Left lung (tissue), 10 donors: ENCODE data around the gene KANK4. TPM values are rescaled to one million over a fixed set of nuclear protein-coding genes. Genes with fewer than 3 reads are reported as not detected.

Source experiments
- ATAC-seq: fragments of 200-7000 bp; cut with Tn5 transposase; one replicate; pipeline ENCODE4 v1.9.1; 2020; ENCODE audit warnings: moderate library complexity
- DNase-seq, 4 donors: peaks; one replicate each; pipeline ENCODE4 v3.0.0-alpha.2; 2013 to 2020
- H3K27ac ChIP-seq, 2 donors: fragments of 200-600 bp; sonication (generic) in 1 of 2; one replicate each; pipeline versions ENCODE4 v1.5.0 to v1.8.0; 2020 to 2021
- H3K27me3 ChIP-seq, 2 donors: fragments of 200-600 bp; sonication (generic) in 1 of 2; one replicate each; pipeline versions ENCODE4 v1.5.0 to v1.8.0; 2020 to 2021
- H3K36me3 ChIP-seq, 2 donors: fragments of 200-600 bp; sonication (generic) in 1 of 2; one replicate each; pipeline versions ENCODE4 v1.5.0 to v1.8.0; 2020 to 2021
- H3K4me1 ChIP-seq, 2 donors: fragments of 200-600 bp; one replicate each; pipeline ENCODE4 v1.8.0; 2021
- H3K4me3 ChIP-seq, 2 donors: fragments of 200-600 bp; sonication (generic) in 1 of 2; one replicate each; pipeline versions ENCODE4 v1.5.0 to v1.8.0; 2020 to 2021; ENCODE audit warnings: mild to moderate bottlenecking in 1 of 2
- H3K9me3 ChIP-seq, 2 donors: fragments of 200-600 bp; sonication (generic) in 1 of 2; one replicate each; pipeline versions ENCODE4 v1.5.0 to v1.8.0; 2020 to 2021
- intact Hi-C, 2 donors: fragments of 100-400 bp; cut with DNase I; formaldehyde crosslinking; loops; one replicate each; pipeline versions ENCODE4 v1.11.2 to v1.14.2; 2022
- polyA plus RNA-seq, 6 donors: library from polyadenylated mRNA; unstranded; fragments of 120-200 nt; gene quantifications; one replicate each; pipeline ENCODE4 v1.2.1, GENCODE V29; 2013; ENCODE audit not compliant: insufficient read length in 6 of 6
- total RNA-seq, 2 donors: library from RNA; stranded (reverse); fragmentation: NEBNext Ultra II Directional; extraction: Animal tissue kit (Norgen Biotek cat#: 25700); gene quantifications; one replicate each; pipeline ENCODE4 v1.2.1, GENCODE V29; 2021
- TF ChIP-seq, protein P1 (sequence below), 2 donors: fragments of 200-600 bp; sonication (generic) in 1 of 2; IDR thresholded peaks; one replicate each; pipeline versions ENCODE4 v1.5.0 to v1.8.0; 2021; ENCODE audit warnings: antibody characterized with exemption in 2 of 2
- donor health status: DM: no; HTN: yes; CAD: no.
- donor health status: DM: no; HTN: no; CAD: no.

KANK4 gene
- total and polyA plus RNA-seq, 8 donors: 2.0 to 15.1 (median 11.2) TPM

- ATAC-seq: no peak
- DNase-seq: no peak
- H3K27ac ChIP-seq: no peak overlapping the region
- no peaks in the 10 kb centered on the region for H3K27me3 ChIP-seq
- H3K9me3 ChIP-seq: peaks cover 0 to 14% of the 10 kb centered on the region in 2 donors
- no peak overlapping the region for H3K4me3 ChIP-seq
- TF ChIP-seq, protein P1, sequence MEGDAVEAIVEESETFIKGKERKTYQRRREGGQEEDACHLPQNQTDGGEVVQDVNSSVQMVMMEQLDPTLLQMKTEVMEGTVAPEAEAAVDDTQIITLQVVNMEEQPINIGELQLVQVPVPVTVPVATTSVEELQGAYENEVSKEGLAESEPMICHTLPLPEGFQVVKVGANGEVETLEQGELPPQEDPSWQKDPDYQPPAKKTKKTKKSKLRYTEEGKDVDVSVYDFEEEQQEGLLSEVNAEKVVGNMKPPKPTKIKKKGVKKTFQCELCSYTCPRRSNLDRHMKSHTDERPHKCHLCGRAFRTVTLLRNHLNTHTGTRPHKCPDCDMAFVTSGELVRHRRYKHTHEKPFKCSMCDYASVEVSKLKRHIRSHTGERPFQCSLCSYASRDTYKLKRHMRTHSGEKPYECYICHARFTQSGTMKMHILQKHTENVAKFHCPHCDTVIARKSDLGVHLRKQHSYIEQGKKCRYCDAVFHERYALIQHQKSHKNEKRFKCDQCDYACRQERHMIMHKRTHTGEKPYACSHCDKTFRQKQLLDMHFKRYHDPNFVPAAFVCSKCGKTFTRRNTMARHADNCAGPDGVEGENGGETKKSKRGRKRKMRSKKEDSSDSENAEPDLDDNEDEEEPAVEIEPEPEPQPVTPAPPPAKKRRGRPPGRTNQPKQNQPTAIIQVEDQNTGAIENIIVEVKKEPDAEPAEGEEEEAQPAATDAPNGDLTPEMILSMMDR (IDR thresholded peaks at IDR 0.05): no peak
- no peaks in the 10 kb centered on the region for H3K36me3 ChIP-seq
- H3K4me1 ChIP-seq: no peaks in the 10 kb centered on the region
- intact Hi-C loops: no loop called here
These were observed 105.9 kb downstream of the KANK4 start for GRCh38 chr1:62213075-62213914.

DNA sequence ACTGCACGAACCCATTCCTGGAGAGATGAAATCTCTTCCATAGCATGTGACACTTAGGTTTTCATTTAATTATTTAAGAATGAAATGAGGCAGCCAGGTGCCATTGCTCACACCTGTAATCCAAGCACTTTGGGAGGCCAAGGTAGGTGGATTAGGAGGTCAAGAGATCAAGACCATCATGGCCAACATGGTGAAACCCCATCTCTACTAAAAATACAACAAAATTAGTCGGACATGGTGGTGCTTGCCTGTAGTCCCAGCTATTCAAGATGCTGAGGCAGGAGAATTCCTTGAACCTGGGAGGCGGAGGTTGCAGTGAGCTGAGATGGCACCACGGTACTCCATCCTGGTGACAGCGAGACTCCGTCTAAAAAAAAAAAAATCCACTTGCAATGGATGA lies 106.8 kb downstream of the KANK4 start:
- Histone ChIP-seq H3K4me1 (no peaks in the 10 kb centered on the region), H3K27me3 (no peaks in the 10 kb centered on the region), H3K36me3 (no peaks in the 10 kb centered on the region), H3K9me3 (peaks cover 0 to 14% of the 10 kb centered on the region in 2 donors), H3K27ac (no peak overlapping the region), H3K4me3 (no peak overlapping the region)
- no peak for ATAC-seq
- intact Hi-C loops: no loop called here
- TF ChIP-seq, protein P1 (IDR thresholded peaks at IDR 0.05): no peak
- no peak for DNase-seq

GRCh38 chr1:62210960-62211359 lies 108.3 kb downstream of the KANK4 start:
- no peak for ATAC-seq
- DNase-seq: no peak

GRCh38 chr1:62209931-62210595 lies 109.2 kb downstream of the KANK4 start:
- DNase-seq (no peak), ATAC-seq (no peak)
- Histone ChIP-seq H3K4me1 (no peaks in the 10 kb centered on the region), H3K27me3 (no peaks in the 10 kb centered on the region), H3K9me3 (peaks cover 0 to 20% of the 10 kb centered on the region in 2 donors), H3K4me3 (no peak overlapping the region), H3K27ac (no peak overlapping the region), H3K36me3 (no peaks in the 10 kb centered on the region)
- intact Hi-C loops: no loop called here
- TF ChIP-seq, protein P1 (IDR thresholded peaks at IDR 0.05): no peak

More at GRCh38 chr1:62210960-62211359, 108.3 kb downstream of the KANK4 start:
- no peaks in the 10 kb centered on the region for H3K27me3 ChIP-seq
- H3K36me3 ChIP-seq: no peaks in the 10 kb centered on the region
- intact Hi-C loops: no loop called here
- peaks cover 0 to 20% of the 10 kb centered on the region in 2 donors for H3K9me3 ChIP-seq
- H3K27ac ChIP-seq: no peak overlapping the region
- H3K4me1 ChIP-seq: no peaks in the 10 kb centered on the region
- H3K4me3 ChIP-seq: no peak overlapping the region
- TF ChIP-seq, protein P1 (IDR thresholded peaks at IDR 0.05): no peak

DNA sequence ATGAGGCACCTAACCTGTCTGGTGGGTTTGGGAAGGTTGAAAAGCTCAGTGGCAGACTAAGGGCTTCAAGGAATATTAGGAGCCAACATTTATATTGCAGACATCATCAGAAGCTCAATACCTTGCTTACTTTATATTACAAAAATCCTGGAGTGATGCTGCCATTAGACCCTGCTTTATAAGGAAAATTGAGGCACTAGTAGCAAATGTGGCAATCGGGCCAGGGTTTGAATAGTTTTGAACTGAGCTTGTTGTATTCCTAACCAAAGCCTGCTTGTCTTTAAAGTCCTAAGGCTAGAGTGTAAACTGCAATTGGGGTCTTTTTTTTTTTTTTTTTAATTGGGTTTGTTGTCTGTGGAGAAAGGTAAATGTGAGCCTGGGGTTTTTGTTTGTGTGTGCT lies 110.3 kb downstream of the KANK4 start:
- ATAC-seq (no peak), DNase-seq (no peak)
- Histone ChIP-seq H3K9me3 (peaks cover 0 to 20% of the 10 kb centered on the region in 2 donors), H3K27ac (no peak overlapping the region), H3K27me3 (no peaks in the 10 kb centered on the region), H3K4me1 (no peaks in the 10 kb centered on the region), H3K4me3 (no peak overlapping the region), H3K36me3 (no peaks in the 10 kb centered on the region)
- TF ChIP-seq, protein P1 (IDR thresholded peaks at IDR 0.05): no peak
- intact Hi-C loops: no loop called here
